Caco-2 (cell line): Measurements from ENCODE around the gene TET2. TPM values are rescaled to one million over a fixed set of nuclear protein-coding genes. Genes with fewer than 3 reads are reported as not detected.

ENCODE experiments used
- BruUV-seq: library from RNA; stranded (reverse); fragments of 400-500 nt; replicated peaks from 2 replicates; lab custom pipeline; 2021; lab: Mats Ljungman, UMichigan
- CTCF ChIA-PET: fragments of 300-600 bp; sonication (Branson Sonifier 250); formaldehyde crosslinking; loops from one replicate; lab custom pipeline; 2022; ENCODE audit warnings: antibody characterized with exemption; lab: Charles Lee
- POLR2A ChIA-PET: fragments of 300-600 bp; sonication (Branson Sonifier 250); formaldehyde crosslinking; loops from one replicate; lab custom pipeline; 2022; ENCODE audit warnings: antibody characterized with exemption; lab: Charles Lee
- DNase-seq, 2 experiments: peaks; one replicate each; pipeline versions ENCODE4 v3.0.0 to v3.0.0-alpha.2; 2020 to 2022
- H3K27me3 ChIP-seq: replicated peaks from 2 replicates; pipeline ENCODE4 v1.6.0; 2011; ENCODE audit warnings: low read length; ENCODE audit not compliant: control insufficient read depth, insufficient read depth
- H3K36me3 ChIP-seq: 2 replicates; pipeline ENCODE4 v1.5.1; 2011; ENCODE audit warnings: low read length; ENCODE audit not compliant: control insufficient read depth, insufficient read depth
- H3K4me1 ChIP-seq: fragments of 250-450 bp; sonication (Bioruptor Pico); 2 replicates; pipeline ENCODE4 v1.5.1; 2020; ENCODE audit warnings: mild to moderate bottlenecking
- H3K4me3 ChIP-seq: 2 replicates; pipeline ENCODE4 v1.5.1; 2011; ENCODE audit warnings: low read depth, mild to moderate bottlenecking, control low read depth, low read length
- H3K9me3 ChIP-seq: fragments of 250-450 bp; sonication (Bioruptor Pico); 2 replicates; pipeline ENCODE4 v1.5.1; 2020; ENCODE audit warnings: mild to moderate bottlenecking, moderate library complexity
- H3K27ac Mint-ChIP-seq: one replicate; pipeline ENCODE4 v1.8.0; 2022; ENCODE audit warnings: mixed read lengths; ENCODE audit not compliant: unreplicated experiment
- H3K27me3 Mint-ChIP-seq: one replicate; pipeline ENCODE4 v1.8.0; 2022; ENCODE audit warnings: mixed read lengths; ENCODE audit not compliant: insufficient read depth, unreplicated experiment
- H3K36me3 Mint-ChIP-seq: one replicate; pipeline ENCODE4 v1.8.0; 2022; ENCODE audit warnings: mild to moderate bottlenecking, mixed read lengths; ENCODE audit not compliant: insufficient read depth, unreplicated experiment
- H3K4me1 Mint-ChIP-seq: one replicate; pipeline ENCODE4 v1.8.0; 2022; ENCODE audit warnings: low read depth, mixed read lengths; ENCODE audit not compliant: unreplicated experiment
- H3K4me3 Mint-ChIP-seq: one replicate; pipeline ENCODE4 v1.8.0; 2022; ENCODE audit warnings: mild to moderate bottlenecking, moderate library complexity, mixed read lengths; ENCODE audit not compliant: unreplicated experiment
- H3K9me3 Mint-ChIP-seq: one replicate; pipeline ENCODE4 v1.8.0; 2022; ENCODE audit warnings: mixed read lengths; ENCODE audit not compliant: unreplicated experiment
- CTCF ChIP-seq, 2 experiments: fragments of 200-600 bp in 1 of 2; IDR thresholded peaks; 1 replicate in 1 of 2; 2 replicates in 1 of 2; pipeline versions ENCODE4 v1.5.1 to v1.8.0; 2011 to 2022; ENCODE audit warnings: antibody characterized with exemption in 1 of 2, control low read depth in 1 of 2, inconsistent platforms in 1 of 2, low read depth in 1 of 2, low read length in 1 of 2, mild to moderate bottlenecking in 1 of 2, moderate library complexity in 1 of 2; ENCODE audit not compliant: insufficient read depth in 1 of 2, severe bottlenecking in 1 of 2, unreplicated experiment in 1 of 2
- intact Hi-C: fragments of 100-400 bp; cut with micrococcal nuclease; formaldehyde crosslinking; loops from one replicate; pipeline ENCODE4 v1.10.0; 2022; ENCODE audit not compliant: unreplicated experiment
- total RNA-seq: library from RNA; stranded (reverse); gene quantifications from 2 replicates; pipeline ENCODE4 v1.2.3, GENCODE V29; 2022

Gene TET2
- total RNA-seq, 1 experiment from 2014 or later, result 14.8 TPM

DNA sequence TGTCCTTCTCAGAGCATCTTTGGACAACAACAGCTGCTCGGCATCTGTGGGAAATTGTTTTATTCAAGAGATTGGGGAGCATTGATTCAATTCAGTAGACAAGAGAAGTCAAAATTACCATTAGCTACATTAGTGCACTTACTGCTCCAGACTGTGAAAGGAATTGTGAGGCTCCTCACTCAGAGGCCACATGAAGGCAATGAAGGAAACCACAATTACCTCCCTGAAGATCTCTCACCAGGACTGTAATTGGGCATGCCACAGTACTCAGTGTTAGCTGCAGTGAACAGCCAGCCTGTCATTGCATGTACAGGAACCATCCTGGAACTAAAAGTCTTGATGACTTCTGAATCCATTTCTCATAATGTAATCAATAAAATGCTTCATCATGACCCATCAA, 182.4 kb downstream of the TET2 start:
- no peak for DNase-seq
- no peaks in the 10 kb centered on the region for H3K4me1 ChIP-seq
- intact Hi-C loops, result no loop called here
- H3K9me3 ChIP-seq, result no peaks in the 10 kb centered on the region
- H3K27me3 ChIP-seq, result no peaks in the 10 kb centered on the region
- Mint-ChIP-seq H3K4me3 (no peak overlapping the region), H3K36me3 (no peaks in the 10 kb centered on the region), H3K4me1 (no peaks in the 10 kb centered on the region), H3K9me3 (no peaks in the 10 kb centered on the region), H3K27me3 (peaks cover 2% of the 10 kb centered on the region), H3K27ac (no peak overlapping the region)
- H3K4me3 ChIP-seq, result no peak overlapping the region
- ChIA-PET POLR2A (no interaction called here), CTCF (no interaction called here)
- no peak for TF ChIP-seq CTCF (IDR thresholded peaks at IDR 0.05; ENCODE audit: insufficient read depth in 1 of 2, low read depth in 1 of 2, low read length in 1 of 2, severe bottlenecking in 1 of 2, unreplicated experiment in 1 of 2)
- H3K36me3 ChIP-seq, result no peaks in the 10 kb centered on the region
- no TSS peak for BruUV-seq
